Activated T-helper 17 cell treated with anti-CD3 and anti-CD28 coated beads, Interleukin-2, amount 50 U/mL, for 72 hours (primary cell): ENCODE measurements around the gene ANTXR1. TPM values are rescaled to one million over a fixed set of nuclear protein-coding genes. Genes with fewer than 3 reads are reported as not detected.

Experiments used
- ATAC-seq: fragments of 150-1000 bp; cut with Tn5 transposase; replicated peaks from 2 replicates; pipeline ENCODE4 v1.10.0; 2021; ENCODE audit warnings: mild to moderate bottlenecking, moderate library complexity
- H3K27ac Mint-ChIP-seq: one replicate; pipeline ENCODE4 v1.8.0; 2022; ENCODE audit warnings: mixed read lengths
- H3K27me3 Mint-ChIP-seq: one replicate; pipeline ENCODE4 v1.8.0; 2022; ENCODE audit warnings: mixed read lengths
- H3K36me3 Mint-ChIP-seq: one replicate; pipeline ENCODE4 v1.8.0; 2022; ENCODE audit warnings: low read depth, mild to moderate bottlenecking, mixed read lengths
- H3K4me1 Mint-ChIP-seq: one replicate; pipeline ENCODE4 v1.8.0; 2022; ENCODE audit warnings: mixed read lengths
- H3K4me3 Mint-ChIP-seq: one replicate; pipeline ENCODE4 v1.8.0; 2022; ENCODE audit warnings: mild to moderate bottlenecking, mixed read lengths
- H3K9me3 Mint-ChIP-seq: one replicate; pipeline ENCODE4 v1.8.0; 2022; ENCODE audit warnings: mixed read lengths
- total RNA-seq, 2 donors: library from RNA; stranded (reverse); gene quantifications; one replicate each; pipeline ENCODE4 v1.2.3, GENCODE V29; 2022

Gene ANTXR1
- total RNA-seq, 2 donors from 2014 or later, result 0.11 TPM; not detected in 1

- no peaks in the 10 kb centered on the region for H3K4me1 Mint-ChIP-seq
- H3K9me3 Mint-ChIP-seq, result no peaks in the 10 kb centered on the region
- no peak overlapping the region for H3K27ac Mint-ChIP-seq
- H3K27me3 Mint-ChIP-seq, result peaks cover 44% of the 10 kb centered on the region
- ATAC-seq, result no peak
- no peak overlapping the region for H3K4me3 Mint-ChIP-seq
- H3K36me3 Mint-ChIP-seq, result no peaks in the 10 kb centered on the region
These were observed 70.3 kb downstream of the ANTXR1 start for GRCh38 chr2:69083235-69083748.

- Mint-ChIP-seq H3K4me1 (no peaks in the 10 kb centered on the region), H3K27ac (no peak overlapping the region), H3K27me3 (peaks cover 37% of the 10 kb centered on the region), H3K4me3 (no peak overlapping the region), H3K9me3 (no peaks in the 10 kb centered on the region), H3K36me3 (no peaks in the 10 kb centered on the region)
- ATAC-seq, result no peak
These were observed 71.5 kb downstream of the ANTXR1 start for GRCh38 chr2:69084492-69084891.

- H3K27ac Mint-ChIP-seq, result no peak overlapping the region
- H3K36me3 Mint-ChIP-seq, result no peaks in the 10 kb centered on the region
- H3K27me3 Mint-ChIP-seq, result peaks cover 45% of the 10 kb centered on the region
- no peak for ATAC-seq
- no peaks in the 10 kb centered on the region for H3K9me3 Mint-ChIP-seq
- no peak overlapping the region for H3K4me3 Mint-ChIP-seq
- no peaks in the 10 kb centered on the region for H3K4me1 Mint-ChIP-seq
These were observed 73.5 kb downstream of the ANTXR1 start for GRCh38 chr2:69086466-69086865.

- ATAC-seq, result no peak
- H3K4me3 Mint-ChIP-seq, result no peak overlapping the region
- H3K36me3 Mint-ChIP-seq, result no peaks in the 10 kb centered on the region
- H3K4me1 Mint-ChIP-seq, result no peaks in the 10 kb centered on the region
- H3K27ac Mint-ChIP-seq, result no peak overlapping the region
- H3K27me3 Mint-ChIP-seq, result peaks cover 41% of the 10 kb centered on the region
- H3K9me3 Mint-ChIP-seq, result no peaks in the 10 kb centered on the region
These were observed 74.4 kb downstream of the ANTXR1 start for GRCh38 chr2:69087211-69087911.

- Mint-ChIP-seq H3K4me3 (no peak overlapping the region), H3K27ac (no peak overlapping the region)
- ATAC-seq, result no peak
These were observed 74.9 kb downstream of the ANTXR1 start for GRCh38 chr2:69087912-69088240.

GRCh38 chr2:69088466-69088865 lies 75.5 kb downstream of the ANTXR1 start:
- Mint-ChIP-seq H3K27ac (no peak overlapping the region), H3K36me3 (no peaks in the 10 kb centered on the region), H3K27me3 (peaks cover 36% of the 10 kb centered on the region), H3K9me3 (no peaks in the 10 kb centered on the region), H3K4me1 (no peaks in the 10 kb centered on the region), H3K4me3 (no peak overlapping the region)
- ATAC-seq, result no peak

More at GRCh38 chr2:69087912-69088240, 74.9 kb downstream of the ANTXR1 start:
- Mint-ChIP-seq H3K9me3 (no peaks in the 10 kb centered on the region), H3K36me3 (no peaks in the 10 kb centered on the region), H3K27me3 (peaks cover 41% of the 10 kb centered on the region), H3K4me1 (no peaks in the 10 kb centered on the region)

- H3K4me3 Mint-ChIP-seq, result no peak overlapping the region
- peaks cover 39% of the 10 kb centered on the region for H3K27me3 Mint-ChIP-seq
- H3K4me1 Mint-ChIP-seq, result no peaks in the 10 kb centered on the region
- H3K36me3 Mint-ChIP-seq, result no peaks in the 10 kb centered on the region
- no peak for ATAC-seq
- no peaks in the 10 kb centered on the region for H3K9me3 Mint-ChIP-seq
- H3K27ac Mint-ChIP-seq, result no peak overlapping the region
These were observed 76.3 kb downstream of the ANTXR1 start for GRCh38 chr2:69089266-69089665.

GRCh38 chr2:69089998-69090397 lies 77.0 kb downstream of the ANTXR1 start:
- H3K4me3 Mint-ChIP-seq, result no peak overlapping the region
- no peaks in the 10 kb centered on the region for H3K9me3 Mint-ChIP-seq
- no peak overlapping the region for H3K27ac Mint-ChIP-seq
- H3K36me3 Mint-ChIP-seq, result no peaks in the 10 kb centered on the region
- H3K27me3 Mint-ChIP-seq, result peaks cover 42% of the 10 kb centered on the region
- H3K4me1 Mint-ChIP-seq, result no peaks in the 10 kb centered on the region
- ATAC-seq, result no peak

- no peak for ATAC-seq
- Mint-ChIP-seq H3K9me3 (no peaks in the 10 kb centered on the region), H3K27me3 (peaks cover 43% of the 10 kb centered on the region), H3K4me3 (no peak overlapping the region), H3K36me3 (no peaks in the 10 kb centered on the region), H3K4me1 (no peaks in the 10 kb centered on the region), H3K27ac (no peak overlapping the region)
These were observed 77.8 kb downstream of the ANTXR1 start for GRCh38 chr2:69090820-69091219.

GRCh38 chr2:69092857-69093256 lies 79.9 kb downstream of the ANTXR1 start:
- no peak for ATAC-seq
- Mint-ChIP-seq H3K4me1 (no peaks in the 10 kb centered on the region), H3K4me3 (no peak overlapping the region), H3K36me3 (no peaks in the 10 kb centered on the region), H3K9me3 (peaks cover 4% of the 10 kb centered on the region), H3K27me3 (peaks cover 26% of the 10 kb centered on the region), H3K27ac (no peak overlapping the region)

- no peak for ATAC-seq
- H3K4me3 Mint-ChIP-seq, result no peak overlapping the region
- peaks cover 18% of the 10 kb centered on the region for H3K27me3 Mint-ChIP-seq
- peaks cover 4% of the 10 kb centered on the region for H3K9me3 Mint-ChIP-seq
- no peak overlapping the region for H3K27ac Mint-ChIP-seq
- no peaks in the 10 kb centered on the region for H3K36me3 Mint-ChIP-seq
- H3K4me1 Mint-ChIP-seq, result no peaks in the 10 kb centered on the region
These were observed 82.3 kb downstream of the ANTXR1 start for GRCh38 chr2:69095305-69095704.

GRCh38 chr2:69096326-69097095 lies 83.5 kb downstream of the ANTXR1 start:
- ATAC-seq, result no peak
- H3K27ac Mint-ChIP-seq, result no peak overlapping the region
- peaks cover 4% of the 10 kb centered on the region for H3K9me3 Mint-ChIP-seq
- no peak overlapping the region for H3K4me3 Mint-ChIP-seq
- H3K27me3 Mint-ChIP-seq, result peaks cover 13% of the 10 kb centered on the region
- no peaks in the 10 kb centered on the region for H3K36me3 Mint-ChIP-seq
- H3K4me1 Mint-ChIP-seq, result no peaks in the 10 kb centered on the region

GRCh38 chr2:69097148-69097610 lies 84.2 kb downstream of the ANTXR1 start:
- no peak for ATAC-seq
- Mint-ChIP-seq H3K36me3 (no peaks in the 10 kb centered on the region), H3K9me3 (peaks cover 4% of the 10 kb centered on the region), H3K4me3 (no peak overlapping the region), H3K27ac (no peak overlapping the region), H3K27me3 (peaks cover 12% of the 10 kb centered on the region), H3K4me1 (no peaks in the 10 kb centered on the region)

- no peaks in the 10 kb centered on the region for H3K4me1 Mint-ChIP-seq
- no peak overlapping the region for H3K27ac Mint-ChIP-seq
- no peak overlapping the region for H3K4me3 Mint-ChIP-seq
- H3K9me3 Mint-ChIP-seq, result peaks cover 4% of the 10 kb centered on the region
- H3K36me3 Mint-ChIP-seq, result no peaks in the 10 kb centered on the region
- no peak for ATAC-seq
- peaks cover 14% of the 10 kb centered on the region for H3K27me3 Mint-ChIP-seq
These were observed 85.1 kb downstream of the ANTXR1 start for GRCh38 chr2:69097891-69098655.
